H1 (cell line): ENCODE results near the gene HNRNPAB. TPM values are rescaled to one million over a fixed set of nuclear protein-coding genes. Genes with fewer than 3 reads are reported as not detected.

ENCODE experiments used
- CTCF ChIA-PET: fragments of 300-600 bp; sonication (Branson Sonifier 250); formaldehyde crosslinking; loops from one replicate; lab custom pipeline; 2021; ENCODE audit not compliant: partially characterized antibody; lab: Charles Lee
- POLR2A ChIA-PET: fragments of 300-600 bp; sonication (Branson Sonifier 250); formaldehyde crosslinking; loops from one replicate; lab custom pipeline; 2021; ENCODE audit warnings: inconsistent platforms; ENCODE audit not compliant: partially characterized antibody; lab: Charles Lee
- DNase-seq, 2 experiments: peaks; one replicate each; pipeline versions ENCODE4 v3.0.0 to v3.0.0-alpha.2; 2010 to 2022; ENCODE audit warnings: low spot score in 2 of 2, low read depth in 1 of 2, mixed read lengths in 1 of 2
- FAIRE-seq: peaks from 2 replicates; lab custom pipeline; 2011; peaks lifted over from hg19 to GRCh38; lab: Jason Lieb, UNC
- H2AFZ ChIP-seq: 2 replicates; pipeline ENCODE4 v1.8.1; 2012; ENCODE audit warnings: low read length, inconsistent platforms
- H2AK5ac ChIP-seq: 2 replicates; pipeline ENCODE4 v1.6.1; 2013; ENCODE audit warnings: low read depth, low read length
- H2BK120ac ChIP-seq: replicated peaks from 2 replicates; pipeline ENCODE3; 2013; ENCODE audit warnings: low read depth, low read length, inconsistent platforms
- H2BK12ac ChIP-seq: 2 replicates; pipeline ENCODE4 v1.6.1; 2013; ENCODE audit warnings: low read depth, low read length
- H2BK15ac ChIP-seq: 2 replicates; pipeline ENCODE4 v1.6.1; 2013; ENCODE audit warnings: low read length
- H2BK20ac ChIP-seq: 2 replicates; pipeline ENCODE4 v1.6.1; 2013; ENCODE audit warnings: low read length
- H2BK5ac ChIP-seq: 2 replicates; pipeline ENCODE4 v1.6.1; 2013; ENCODE audit warnings: low read depth, low read length
- H3K14ac ChIP-seq: 2 replicates; pipeline ENCODE4 v1.6.1; 2013; ENCODE audit warnings: inconsistent platforms; ENCODE audit not compliant: insufficient read length
- H3K18ac ChIP-seq: 2 replicates; pipeline ENCODE4 v1.6.1; 2013; ENCODE audit warnings: low read length; ENCODE audit errors: extremely low read depth
- H3K23ac ChIP-seq: 2 replicates; pipeline ENCODE4 v1.6.1; 2013; ENCODE audit warnings: inconsistent platforms; ENCODE audit not compliant: insufficient read length
- H3K23me2 ChIP-seq: 2 replicates; pipeline ENCODE4 v1.6.1; 2013; ENCODE audit warnings: low read depth, low read length
- H3K27ac ChIP-seq: 2 replicates; pipeline ENCODE4 v1.6.1; 2011; ENCODE audit warnings: low read depth, low read length, inconsistent platforms
- H3K27me3 ChIP-seq, 4 experiments: replicated peaks in 1 of 4; 1 replicate in 1 of 4; 2 replicates in 3 of 4; pipeline versions ENCODE4 v1.6.1 to v1.8.1; 2011 to 2013; ENCODE audit warnings: low read length in 3 of 4, mild to moderate bottlenecking in 3 of 4, inconsistent platforms in 2 of 4, mixed read lengths in 2 of 4, moderate library complexity in 1 of 4; ENCODE audit not compliant: control insufficient read depth in 3 of 4, insufficient read depth in 3 of 4; ENCODE audit errors: extremely low read depth in 1 of 4
- H3K36me3 ChIP-seq, 4 experiments: 2 replicates each; pipeline versions ENCODE4 v1.6.1 to v1.8.1; 2011 to 2013; ENCODE audit warnings: mild to moderate bottlenecking in 4 of 4, low read length in 3 of 4, moderate library complexity in 2 of 4, control low read depth in 1 of 4, inconsistent platforms in 1 of 4; ENCODE audit not compliant: insufficient read depth in 4 of 4, control insufficient read depth in 2 of 4
- H3K4ac ChIP-seq: replicated peaks from 2 replicates; pipeline ENCODE3; 2013; ENCODE audit warnings: low read length, low read depth, mixed read lengths, inconsistent platforms; ENCODE audit not compliant: insufficient read length
- H3K4me1 ChIP-seq, 4 experiments: replicated peaks in 1 of 4; 1 replicate in 1 of 4; 2 replicates in 3 of 4; pipeline versions ENCODE4 v1.6.1 to v1.8.1; 2011 to 2013; ENCODE audit warnings: low read length in 3 of 4, inconsistent platforms in 2 of 4, mixed read lengths in 1 of 4; ENCODE audit not compliant: insufficient read depth in 4 of 4, control insufficient read depth in 3 of 4
- H3K4me2 ChIP-seq, 2 experiments: 2 replicates each; pipeline versions ENCODE4 v1.6.1 to v1.8.1; 2011 to 2013; ENCODE audit warnings: low read depth in 2 of 2, low read length in 2 of 2, control low read depth in 1 of 2, inconsistent platforms in 1 of 2, mild to moderate bottlenecking in 1 of 2; ENCODE audit not compliant: insufficient read depth in 1 of 2
- H3K4me3 ChIP-seq, 4 experiments: fragments of 200-600, 300-600 bp in 1 of 4; sonication (generic), shearing (Covaris generic), sonication (Bioruptor Twin) in 1 of 4; 2 replicates each; pipeline versions ENCODE4 v1.5.1 to v1.8.1; 2011 to 2016; ENCODE audit warnings: low read length in 4 of 4, low read depth in 3 of 4, control low read depth in 2 of 4, inconsistent platforms in 2 of 4, mild to moderate bottlenecking in 2 of 4, mixed read lengths in 1 of 4, moderate library complexity in 1 of 4; ENCODE audit not compliant: insufficient read depth in 2 of 4; ENCODE audit errors: extremely low read depth in 1 of 4
- H3K56ac ChIP-seq: replicated peaks from 2 replicates; pipeline ENCODE3; 2013; ENCODE audit warnings: low read depth, mild to moderate bottlenecking, mixed read lengths, low read length, inconsistent platforms; ENCODE audit not compliant: insufficient read length
- H3K79me1 ChIP-seq: 2 replicates; pipeline ENCODE4 v1.6.1; 2013; ENCODE audit warnings: low read depth, low read length, control low read depth
- H3K79me2 ChIP-seq, 2 experiments: 2 replicates each; pipeline versions ENCODE4 v1.6.1 to v1.8.1; 2012 to 2013; ENCODE audit warnings: low read length in 2 of 2, mild to moderate bottlenecking in 2 of 2, inconsistent platforms in 1 of 2; ENCODE audit not compliant: insufficient read depth in 2 of 2, control insufficient read depth in 1 of 2
- H3K9ac ChIP-seq, 4 experiments: replicated peaks in 1 of 4; 1 replicate in 1 of 4; 2 replicates in 3 of 4; pipeline versions ENCODE4 v1.6.1 to v1.8.1; 2011 to 2013; ENCODE audit warnings: low read depth in 3 of 4, low read length in 3 of 4, control low read depth in 2 of 4, mild to moderate bottlenecking in 2 of 4, moderate library complexity in 2 of 4, inconsistent platforms in 1 of 4; ENCODE audit errors: extremely low read depth in 1 of 4
- H3K9me3 ChIP-seq, 2 experiments: 2 replicates each; pipeline versions ENCODE4 v1.6.1 to v1.8.1; 2012 to 2013; ENCODE audit warnings: mild to moderate bottlenecking in 2 of 2, moderate library complexity in 2 of 2, control low read depth in 1 of 2, inconsistent platforms in 1 of 2, low read depth in 1 of 2, low read length in 1 of 2, mixed read lengths in 1 of 2; ENCODE audit not compliant: insufficient read depth in 2 of 2
- H4K20me1 ChIP-seq, 2 experiments: replicated peaks in 1 of 2; 2 replicates each; pipeline versions ENCODE3 to v1.8.1; 2011 to 2013; ENCODE audit warnings: inconsistent platforms in 2 of 2, low read length in 2 of 2, mild to moderate bottlenecking in 1 of 2; ENCODE audit not compliant: insufficient read depth in 2 of 2, control insufficient read depth in 1 of 2
- H4K5ac ChIP-seq: 2 replicates; pipeline ENCODE4 v1.6.1; 2013; ENCODE audit warnings: low read length, low read depth, mixed read lengths, inconsistent platforms; ENCODE audit not compliant: insufficient read length
- H4K8ac ChIP-seq: 2 replicates; pipeline ENCODE4 v1.8.0; 2013; ENCODE audit warnings: mild to moderate bottlenecking, moderate library complexity, low read length, inconsistent platforms; ENCODE audit not compliant: insufficient read depth; ENCODE audit errors: extremely low read depth
- H4K91ac ChIP-seq: replicated peaks from 2 replicates; pipeline ENCODE3; 2013; ENCODE audit warnings: low read length, mixed read lengths, inconsistent platforms; ENCODE audit not compliant: insufficient read length
- CHD2 ChIP-seq: IDR thresholded peaks from 2 replicates; pipeline ENCODE4 v1.6.1; 2012; ENCODE audit warnings: low read length, improper control_type of control experiment
- KDM4A ChIP-seq: IDR thresholded peaks from one replicate; pipeline ENCODE4 v1.7.1; 2012; ENCODE audit warnings: low read depth, mild to moderate bottlenecking, moderate library complexity, low read length, inconsistent platforms; ENCODE audit not compliant: severe bottlenecking
- POLR2A ChIP-seq, 2 experiments: IDR thresholded peaks; 1 replicate in 1 of 2; 2 replicates in 1 of 2; pipeline ENCODE4 v1.6.1; 2011; ENCODE audit warnings: low read depth in 2 of 2, low read length in 2 of 2, mild to moderate bottlenecking in 2 of 2; ENCODE audit errors: control extremely low read depth in 1 of 2
- SIN3A ChIP-seq, 2 experiments: IDR thresholded peaks in 1 of 2; conservative IDR thresholded peaks in 1 of 2; 2 replicates each; pipeline ENCODE4 v1.6.1; 2011 to 2012; ENCODE audit warnings: low read length in 2 of 2, improper control_type of control experiment in 1 of 2, low read depth in 1 of 2, mild to moderate bottlenecking in 1 of 2
- SP1 ChIP-seq: IDR thresholded peaks from 2 replicates; pipeline ENCODE4 v1.6.1; 2011; ENCODE audit warnings: low read depth, low read length
- SUZ12 ChIP-seq: fragments of 200-600 bp; sonication (generic); IDR thresholded peaks from 2 replicates; pipeline ENCODE4 v1.6.1; 2012; ENCODE audit warnings: mild to moderate bottlenecking, inconsistent platforms, low read length, moderate library complexity, mixed read lengths
- TAF7 ChIP-seq: optimal IDR thresholded peaks from 2 replicates; pipeline ENCODE3; 2011; ENCODE audit warnings: low read depth, mild to moderate bottlenecking, inconsistent platforms, low read length, moderate library complexity, borderline replicate concordance
- YY1 ChIP-seq: IDR thresholded peaks from 2 replicates; pipeline ENCODE4 v1.6.1; 2011; ENCODE audit warnings: low read depth, mild to moderate bottlenecking, low read length
- WGBS, 2 experiments: shearing (Covaris generic) in 1 of 2; methylation state at CpG; one replicate each; pipeline versions ENCODE4 v1.1.6 to v1.1.7; 2013 to 2015; ENCODE audit warnings: low lambda C conversion rate in 2 of 2, mixed read lengths in 2 of 2, inconsistent platforms in 1 of 2, low coverage in 1 of 2, missing lambda C conversion rate in 1 of 2; ENCODE audit not compliant: insufficient replicate concordance in 2 of 2, insufficient coverage in 1 of 2, insufficient read length in 1 of 2; ENCODE audit errors: extremely low coverage in 1 of 2, missing lambda C conversion rate in 1 of 2; 5-methylcytosine and 5-hydroxymethylcytosine counted together
- long read RNA-seq, 2 experiments: library from RNA in 1 of 2; library from capped mRNA in 1 of 2; stranded (forward); transcript quantifications; one replicate each; pipeline ENCODE4 v2.0.0, GENCODE V29; 2021; ENCODE audit warnings: inconsistent platforms in 1 of 2
- polyA minus RNA-seq, 3 experiments: library from RNA; depleted of rRNA, polyadenylated mRNA; stranded (reverse); fragments of >200 nt; gene quantifications; 1 replicate in 2 of 3; 2 replicates in 1 of 3; pipeline ENCODE4 v1.2.3, GENCODE V29; 2011
- polyA plus RNA-seq, 7 experiments: library from polyadenylated mRNA; depleted of rRNA in 3 of 7; stranded (reverse) in 5 of 7; unstranded in 2 of 7; fragments of >200 nt in 5 of 7; fragments of 200-250 nt in 2 of 7; gene quantifications; 1 replicate in 5 of 7; 2 replicates in 1 of 7; 4 replicates in 1 of 7; pipeline versions ENCODE4 v1.2.1 to v1.2.3, GENCODE V29; 2011 to 2013; ENCODE audit warnings: missing spikeins in 2 of 7, mixed read lengths in 2 of 7
- total RNA-seq: library from RNA; stranded (reverse); fragmentation: NEBNext Ultra II Directional; extraction: Animal tissue kit (Norgen Biotek cat#: 25700); gene quantifications from 2 replicates; pipeline ENCODE4 v1.2.1, GENCODE V29; 2021

Gene HNRNPAB
- 556 and 563 TPM in 2 replicates for total RNA-seq
- 350 and 373 TPM in 2 replicates for polyA plus RNA-seq (2011; rRNA removed)
- 393 TPM for polyA plus RNA-seq (2011; cell fraction: cytosol; rRNA removed)
- 141 TPM for polyA plus RNA-seq (2011; cell fraction: nucleus; rRNA removed)
- 386 to 417 TPM (median 389 TPM) in 4 replicates for polyA plus RNA-seq (2012, experiment 1 of 2)
- polyA plus RNA-seq (2012, experiment 2 of 2), result 229 TPM
- polyA plus RNA-seq (2013, experiment 1 of 2), result 302 TPM
- 299 TPM for polyA plus RNA-seq (2013, experiment 2 of 2)
- 74.5 and 90.5 TPM in 2 replicates for polyA minus RNA-seq (2011; rRNA and poly(A)+ RNA removed)
- polyA minus RNA-seq (2011; cell fraction: cytosol; rRNA and poly(A)+ RNA removed), result 107 TPM
- polyA minus RNA-seq (2011; cell fraction: nucleus; rRNA and poly(A)+ RNA removed), result 87.5 TPM
- long read RNA-seq, experiment 1, transcript HNRNPAB-201 (7 exons, 1,602 nt), result minor isoform, 17 of 485 reads
- long read RNA-seq, experiment 1, transcript HNRNPAB-204 (7 exons, 1,785 nt), result major isoform, 82 of 485 reads
- long read RNA-seq, experiment 1, transcript HNRNPAB-205 (6 exons, 1,674 nt), result minor isoform, 48 of 485 reads
- long read RNA-seq, experiment 1, transcript HNRNPAB-202 (8 exons, 1,796 nt), result minor isoform, 38 of 485 reads
- long read RNA-seq, experiment 1, partial matches to known transcripts, result 271 of 485 reads
- long read RNA-seq, experiment 1, other reads (novel, unspliced or antisense), result 29 of 485 reads
- long read RNA-seq, experiment 2, partial matches to known transcripts, result 870 of 1,253 reads
- long read RNA-seq, experiment 2, other reads (novel, unspliced or antisense), result 379 of 1,253 reads

DNA sequence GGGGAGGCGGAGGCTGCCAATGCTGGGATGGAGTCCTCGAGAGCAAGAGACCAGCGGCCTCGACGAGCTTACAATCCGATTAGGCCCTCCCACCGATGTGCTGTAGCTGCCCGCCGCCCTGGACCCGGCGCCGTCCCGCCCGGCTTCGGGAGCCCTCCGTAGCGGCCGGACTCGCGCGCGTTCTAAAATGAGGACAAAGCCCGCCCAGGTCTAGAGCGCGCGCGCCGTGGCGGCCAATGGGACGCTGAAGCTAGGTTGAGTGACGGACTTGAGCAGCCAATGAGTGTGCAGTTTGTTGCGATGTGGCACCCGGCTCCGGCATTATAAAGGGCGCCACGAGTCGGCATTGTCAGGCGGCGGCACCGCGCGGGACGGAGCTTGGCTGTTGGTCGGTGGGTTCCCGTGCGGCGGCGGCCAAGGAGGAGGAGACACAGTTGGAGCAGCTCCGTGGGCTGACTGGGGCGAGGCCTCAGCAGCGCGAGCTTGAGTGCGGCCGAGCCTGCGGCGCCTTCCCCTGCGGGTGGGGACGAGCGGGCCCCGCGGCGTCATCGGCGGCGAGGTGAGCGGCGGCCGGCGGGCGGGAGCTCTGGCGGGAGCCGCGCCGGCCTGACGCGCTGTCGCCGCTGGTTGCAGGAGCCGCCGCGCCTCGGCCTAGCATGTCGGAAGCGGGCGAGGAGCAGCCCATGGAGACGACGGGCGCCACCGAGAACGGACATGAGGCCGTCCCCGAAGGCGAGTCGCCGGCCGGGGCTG lies at the start of gene HNRNPAB:
Gene HNRNPAB (plus strand): TSS at position 352 of the 753 bp plus-strand sequence. CDS start 305 bp downstream, at position 657.
- Histone ChIP-seq H3K4me1 (peaks cover 0 to 10% (median 4%) of the 10 kb centered on the region in 4 experiments; a peak in 5 of 7 replicates), H3K9me3 (no peaks in the 10 kb centered on the region), H3K27ac (peak within 1 kb of the TSS; percentile 95), H3K14ac (peak within 1 kb of the TSS; percentile 55), H3K18ac (peak within 1 kb of the TSS; percentile 88), H4K20me1 (peaks cover 35 to 38% of the 10 kb centered on the region in 2 experiments), H2AFZ (peak within 1 kb of the TSS; percentile 23; the same call in 1 of the 2 replicates), H4K8ac (peak within 1 kb of the TSS; percentile 100), H4K5ac (peak within 1 kb of the TSS; percentile 96), H4K91ac (peak within 1 kb of the TSS; percentile 94), H2BK15ac (no peak within 1 kb of the TSS), H3K56ac (peak within 1 kb of the TSS; percentile 97), H2BK120ac (no peak within 1 kb of the TSS), H3K4me3 (peak within 1 kb of the TSS; percentile 93 to 100 (median 100)), H3K79me1 (peaks cover 20% of the 10 kb centered on the region), H3K4ac (peak within 1 kb of the TSS; percentile 91), H3K79me2 (peaks cover 27 to 49% of the 10 kb centered on the region in 2 experiments), H2BK12ac (no peak within 1 kb of the TSS; the same call in 1 of the 2 replicates), H3K23me2 (peaks cover 4% of the 10 kb centered on the region), H3K4me2 (peak within 1 kb of the TSS; percentile 84 to 95), H3K36me3 (peaks cover 32 to 41% (median 38%) of the 10 kb centered on the region in 4 experiments), H2BK20ac (no peak within 1 kb of the TSS), H2BK5ac (peak within 1 kb of the TSS; percentile 91), H3K9ac (peak within 1 kb of the TSS; percentile 97 to 99 (median 99)), H3K27me3 (no peaks in the 10 kb centered on the region), H2AK5ac (no peak within 1 kb of the TSS), H3K23ac (no peak within 1 kb of the TSS)
- peak; percentile 85 to 97 for DNase-seq
- ChIA-PET POLR2A (interaction anchor here (0.6 to 31.3 kb wide), 22 partner anchors 11 to 477 kb away, joined by 3 to 985 read pairs (median 5); partner anchors contain the start of genes GMCL2, NHP2 and PHYKPL), CTCF (interaction anchor here (0.7 to 1.0 kb wide), 3 partner anchors 23 to 129 kb away, joined by 3 to 7 read pairs (median 3); no protein-coding TSS in a partner anchor)
- WGBS, 2 experiments, result 2% methylated on average over 69 of the region's 96 CpGs; no CpG with 5 or more reads in 1 of the 2 experiments
- no peak for FAIRE-seq
- TF ChIP-seq POLR2A (IDR thresholded peaks at IDR 0.05; ENCODE audit: control extremely low read depth in 1 of 2, low read depth in 2 of 2, low read length in 2 of 2) (peak; percentile 99 to 100), SUZ12 (no peak), YY1 (0 out of 2 replicates have a peak, but pooled peaks have one; percentile 22), KDM4A (peak; percentile 9), SP1 (peak; percentile 99), CHD2 (peak; percentile 93), SIN3A (conservative IDR thresholded peaks at IDR 0.05 in 1 of 2, IDR thresholded peaks at IDR 0.05 in 1 of 2; ENCODE audit: low read depth in 1 of 2, low read length in 2 of 2) (peak; percentile 72 to 74; a peak in 3 of 4 replicates), TAF7 (peak; percentile 97)
